Activated B cell treated with CpG ODN at 0.5 μM for 24 hours (primary cell): ENCODE data around the gene IRF3. TPM values are rescaled to one million over a fixed set of nuclear protein-coding genes. Genes with fewer than 3 reads are reported as not detected.

Experiments used
- ATAC-seq: fragments of 200-7000 bp; cut with Tn5 transposase; one replicate; pipeline ENCODE4 v1.10.0; 2021; ENCODE audit warnings: low read depth, mild to moderate bottlenecking, moderate library complexity
- CTCF ChIA-PET: fragments of 350-600 bp; sonication (Branson Sonifier 250); formaldehyde crosslinking; loops from one replicate; lab custom pipeline; 2021; ENCODE audit warnings: antibody characterized with exemption; lab: Charles Lee
- POLR2A ChIA-PET: fragments of 350-600 bp; sonication (Branson Sonifier 250); formaldehyde crosslinking; loops from one replicate; lab custom pipeline; 2021; ENCODE audit warnings: antibody characterized with exemption; lab: Charles Lee
- DNase-seq: peaks from one replicate; pipeline ENCODE4 v3.0.0; 2022
- H3K27ac Mint-ChIP-seq: one replicate; pipeline ENCODE4 v1.8.0; 2020; ENCODE audit warnings: mixed read lengths
- H3K27me3 Mint-ChIP-seq: one replicate; pipeline ENCODE4 v1.8.0; 2021; ENCODE audit warnings: mixed read lengths
- H3K36me3 Mint-ChIP-seq: one replicate; pipeline ENCODE4 v1.8.0; 2021; ENCODE audit warnings: low read depth, mixed read lengths
- H3K4me1 Mint-ChIP-seq: one replicate; pipeline ENCODE4 v1.8.0; 2021; ENCODE audit warnings: mixed read lengths
- H3K4me3 Mint-ChIP-seq: one replicate; pipeline ENCODE4 v1.8.0; 2020; ENCODE audit warnings: mild to moderate bottlenecking, mixed read lengths
- H3K9me3 Mint-ChIP-seq: one replicate; pipeline ENCODE4 v1.8.0; 2020; ENCODE audit warnings: mixed read lengths
- CTCF ChIP-seq: fragments of 200-600 bp; IDR thresholded peaks from one replicate; pipeline ENCODE4 v1.8.0; 2022; ENCODE audit warnings: antibody characterized with exemption, mild to moderate bottlenecking
- intact Hi-C: fragments of 100-400 bp; cut with micrococcal nuclease; formaldehyde crosslinking; loops from one replicate; pipeline ENCODE4 v1.15.1; 2024
- total RNA-seq: library from RNA; stranded (reverse); gene quantifications from 2 replicates; pipeline ENCODE4 v1.2.3, GENCODE V29; 2022

IRF3 gene
- total RNA-seq, 1 donor from 2014 or later: 171 TPM

- H3K36me3 Mint-ChIP-seq: no peaks in the 10 kb centered on the region
- peaks cover 11% of the 10 kb centered on the region for H3K27me3 Mint-ChIP-seq
- DNase-seq (no peak), ATAC-seq (no peak)
- no peaks in the 10 kb centered on the region for H3K9me3 Mint-ChIP-seq
- intact Hi-C loops: no loop called here
- ChIA-PET CTCF (no interaction called here), POLR2A (no interaction called here)
- H3K27ac Mint-ChIP-seq: no peak overlapping the region
- H3K4me3 Mint-ChIP-seq: no peak overlapping the region
- no peaks in the 10 kb centered on the region for H3K4me1 Mint-ChIP-seq
- TF ChIP-seq CTCF: no peak
These were observed 40.3 kb upstream of the IRF3 start for GRCh38 chr19:49705919-49706318.

GRCh38 chr19:49704888-49705642 is 39.4 kb upstream of the IRF3 start:
- no peaks in the 10 kb centered on the region for H3K4me1 Mint-ChIP-seq
- intact Hi-C loops: no loop called here
- DNase-seq (no peak), ATAC-seq (no peak)
- H3K27me3 Mint-ChIP-seq: peaks cover 10% of the 10 kb centered on the region
- CTCF ChIA-PET: no interaction called here
- no peak overlapping the region for H3K27ac Mint-ChIP-seq
- H3K9me3 Mint-ChIP-seq: no peaks in the 10 kb centered on the region
- no peak overlapping the region for H3K4me3 Mint-ChIP-seq
- POLR2A ChIA-PET: interaction anchor here (0.6 kb wide), 1 partner anchor 20 kb away, joined by 3 read pairs; no protein-coding TSS in a partner anchor
- TF ChIP-seq CTCF: no peak
- no peaks in the 10 kb centered on the region for H3K36me3 Mint-ChIP-seq

- DNase-seq (no peak), ATAC-seq (no peak)
- CTCF ChIA-PET: no interaction called here
- intact Hi-C loops: no loop called here
- no peak for TF ChIP-seq CTCF
- Mint-ChIP-seq H3K9me3 (no peaks in the 10 kb centered on the region), H3K27ac (no peak overlapping the region), H3K27me3 (peaks cover 2% of the 10 kb centered on the region), H3K4me3 (no peak overlapping the region), H3K36me3 (no peaks in the 10 kb centered on the region), H3K4me1 (no peaks in the 10 kb centered on the region)
- POLR2A ChIA-PET: no interaction called here
These were observed 35.7 kb upstream of the IRF3 start for GRCh38 chr19:49701271-49701786.

GRCh38 chr19:49700563-49700962 is 34.9 kb upstream of the IRF3 start:
- Mint-ChIP-seq H3K9me3 (no peaks in the 10 kb centered on the region), H3K27me3 (peaks cover 2% of the 10 kb centered on the region), H3K27ac (no peak overlapping the region), H3K4me3 (no peak overlapping the region), H3K4me1 (no peaks in the 10 kb centered on the region), H3K36me3 (no peaks in the 10 kb centered on the region)
- DNase-seq (no peak), ATAC-seq (no peak)
- ChIA-PET POLR2A (no interaction called here), CTCF (no interaction called here)
- TF ChIP-seq CTCF: no peak
- intact Hi-C loops: no loop called here

GRCh38 chr19:49699364-49699763 is 33.7 kb upstream of the IRF3 start:
- Mint-ChIP-seq H3K27ac (no peak overlapping the region), H3K4me1 (no peaks in the 10 kb centered on the region), H3K27me3 (peaks cover 2% of the 10 kb centered on the region), H3K4me3 (no peak overlapping the region), H3K9me3 (no peaks in the 10 kb centered on the region), H3K36me3 (no peaks in the 10 kb centered on the region)
- intact Hi-C loops: no loop called here
- ATAC-seq: no peak
- TF ChIP-seq CTCF: no peak
- POLR2A ChIA-PET: interaction anchor here (0.7 to 0.9 kb wide), 2 partner anchors 18 to 699 kb away, joined by 8 to 13 read pairs; no protein-coding TSS in a partner anchor
- DNase-seq: no peak
- CTCF ChIA-PET: no interaction called here
